GM19328 (cell line): Measurements from ENCODE around the gene UFD1.

Source experiments
- ATAC-seq: cut with Tn5 transposase; IDR thresholded peaks from one replicate; pipeline ENCODE4 v1.9.1; 2021; ENCODE audit warnings: mild to moderate bottlenecking, moderate library complexity; ENCODE audit not compliant: unreplicated experiment

The UFD1 gene

DNA sequence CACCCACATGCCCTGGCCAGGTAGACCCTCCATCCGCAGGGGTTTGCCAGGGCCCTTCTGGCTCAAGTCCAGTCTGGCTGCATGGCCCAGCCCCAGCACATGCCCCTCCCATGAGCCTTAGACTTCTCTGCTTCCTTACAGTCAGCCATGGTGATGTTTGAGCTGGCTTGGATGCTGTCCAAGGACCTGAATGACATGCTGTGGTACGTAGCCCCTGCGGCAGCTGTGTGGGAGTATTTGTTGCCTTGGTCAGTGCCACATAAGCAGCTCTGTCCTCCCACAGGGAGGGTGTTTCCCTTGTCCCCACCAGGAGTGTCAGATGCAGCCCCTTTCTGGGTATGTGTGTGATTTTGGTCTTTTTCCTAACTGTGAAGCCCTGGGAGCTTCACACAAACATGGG lies 18.3 kb upstream of the UFD1 start:
- no peak for ATAC-seq

DNA sequence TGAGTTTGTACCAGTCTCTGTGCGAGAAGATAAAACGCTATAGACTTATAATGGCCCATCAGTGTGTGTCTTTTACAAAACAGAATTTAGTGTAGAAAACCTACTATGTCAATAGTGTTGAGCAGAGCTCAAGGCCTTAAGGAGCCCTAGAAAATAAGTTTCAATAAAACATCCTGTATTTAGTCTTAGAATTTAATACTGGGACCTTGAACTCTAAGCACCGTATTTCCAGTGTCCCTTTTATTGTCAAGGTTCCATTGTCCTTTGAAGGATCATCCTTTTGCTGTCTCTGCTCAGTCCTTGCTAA lies 17.3 kb upstream of the UFD1 start:
- ATAC-seq, result no peak

- no peak for ATAC-seq
These were observed 16.8 kb upstream of the UFD1 start for GRCh38 chr22:19495562-19496323.

DNA sequence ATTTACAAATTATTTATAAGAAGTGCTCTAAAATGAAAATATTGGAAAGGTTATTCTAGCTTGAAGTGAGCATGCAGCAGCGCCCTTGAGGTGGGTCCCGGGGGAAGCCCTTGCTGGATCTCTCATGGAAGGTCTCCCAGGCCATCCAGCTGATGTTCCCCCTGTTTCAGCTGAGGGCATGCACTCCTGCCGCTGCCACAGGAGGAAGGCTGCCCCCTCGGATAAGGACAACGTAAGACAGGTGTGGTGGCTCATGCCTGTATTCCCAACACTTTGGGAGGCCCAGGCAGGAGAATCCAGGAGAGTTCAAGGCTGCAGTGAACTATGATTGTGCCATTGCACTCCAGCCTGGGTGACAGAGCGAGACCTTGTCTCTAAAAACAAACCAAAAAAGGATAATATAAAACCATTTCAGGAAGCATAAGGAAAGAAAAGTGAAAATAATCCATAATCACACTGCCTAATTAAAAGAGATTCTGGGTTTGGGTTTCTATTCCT lies 15.7 kb upstream of the UFD1 start:
- no peak for ATAC-seq

GRCh38 chr22:19494001-19494560 lies 15.1 kb upstream of the UFD1 start:
- no peak for ATAC-seq

DNA sequence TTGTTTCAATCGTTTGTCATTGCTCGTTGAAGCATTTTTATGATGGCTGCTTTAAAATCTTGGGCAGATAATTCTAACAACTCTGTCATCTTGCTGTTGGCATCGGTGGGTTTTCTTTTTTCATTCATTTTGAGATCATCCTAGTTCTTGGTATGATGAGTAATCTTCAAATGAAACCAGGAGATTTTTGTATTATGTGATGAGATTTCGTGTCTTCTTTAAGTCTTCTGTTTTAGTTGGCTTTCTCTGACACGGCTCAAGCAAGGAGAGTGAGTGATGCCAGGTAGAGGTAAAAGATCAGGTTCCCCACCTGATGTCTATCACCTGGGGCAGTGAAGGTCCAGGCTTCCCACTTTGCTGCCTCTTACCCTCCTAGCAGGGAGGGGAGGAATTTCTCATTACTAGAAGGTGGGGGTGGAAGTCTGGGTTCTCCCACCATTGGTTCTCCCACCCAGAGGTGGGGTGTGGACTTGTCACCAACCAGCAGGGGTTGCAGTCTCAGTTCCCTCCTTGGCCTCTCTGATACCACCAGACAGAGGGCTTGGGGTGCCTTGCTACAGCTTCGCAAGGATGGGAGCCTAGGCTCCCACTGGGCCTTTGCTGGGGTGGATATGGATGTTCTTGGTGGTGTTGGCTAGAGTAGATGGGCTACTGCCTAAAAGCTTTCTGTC lies 13.6 kb upstream of the UFD1 start:
- no peak for ATAC-seq

- no peak for ATAC-seq
These were observed 11.7 kb upstream of the UFD1 start for GRCh38 chr22:19490628-19491230.

DNA sequence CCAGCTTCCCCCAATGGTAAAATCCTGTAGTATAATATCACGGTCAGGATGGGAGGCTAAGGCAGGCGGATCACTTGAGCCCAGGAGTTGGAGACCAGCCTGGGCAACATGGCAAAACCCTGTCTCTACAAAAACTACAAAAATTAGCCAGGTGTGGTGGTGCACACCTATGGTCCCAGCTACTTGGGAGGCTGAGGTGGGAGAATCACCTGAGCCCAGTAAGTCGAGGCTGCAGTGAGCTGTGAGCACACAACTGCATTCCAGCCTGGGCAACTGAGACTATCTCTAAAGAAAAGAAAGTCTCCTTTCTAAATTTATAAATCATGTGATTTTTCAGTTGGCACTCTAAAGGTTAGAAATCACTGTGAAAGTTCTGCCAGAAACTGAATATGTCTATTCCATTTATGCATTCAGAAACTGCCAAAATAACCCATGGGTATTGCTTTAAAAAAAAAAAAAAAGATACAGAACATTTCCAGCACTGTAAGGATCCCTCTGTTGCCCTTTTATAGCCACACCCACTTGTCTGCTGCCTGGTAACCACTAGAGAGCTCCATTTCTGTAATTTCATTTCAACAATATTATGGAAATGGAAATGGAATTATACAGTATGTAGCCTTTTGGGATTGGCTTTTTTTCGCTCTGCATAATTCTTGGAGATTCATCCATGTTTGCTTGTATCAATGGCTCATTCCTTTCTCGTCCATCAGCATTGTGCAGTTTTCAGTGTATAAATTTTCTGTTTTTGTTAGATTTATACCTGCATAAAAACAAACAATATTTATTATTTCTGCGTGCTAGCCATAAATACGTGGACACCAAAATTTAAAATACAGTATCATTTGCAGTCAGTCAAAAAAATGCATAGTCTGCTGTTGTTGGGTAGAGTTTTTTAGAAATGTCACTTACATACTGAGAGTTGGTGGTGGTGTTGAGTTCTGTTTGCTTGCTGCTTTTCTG lies 10.2 kb upstream of the UFD1 start:
- no peak for ATAC-seq

GRCh38 chr22:19488285-19488684 lies 9.3 kb upstream of the UFD1 start:
- no peak for ATAC-seq

GRCh38 chr22:19483481-19484244 lies 4.7 kb upstream of the UFD1 start:
- no peak for ATAC-seq

DNA sequence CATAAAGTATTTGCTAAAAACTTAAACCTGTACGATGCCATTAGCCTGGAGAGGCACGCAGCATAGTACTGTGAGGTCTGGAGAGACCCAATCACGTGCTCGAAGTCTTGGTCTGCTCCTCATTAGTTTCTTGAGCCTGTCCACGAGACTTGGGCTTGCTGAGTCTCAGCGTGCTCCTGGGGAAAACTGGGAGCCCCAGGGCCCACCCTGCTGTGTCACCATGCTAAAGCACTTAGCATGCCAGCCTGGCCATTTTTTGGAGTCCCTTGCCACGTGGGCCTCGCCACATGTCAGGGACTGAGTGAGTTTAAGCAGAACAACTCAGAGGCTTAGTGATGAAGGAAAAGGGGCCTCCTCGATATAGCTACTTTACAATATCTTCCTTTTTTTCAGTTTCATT lies 3.3 kb upstream of the UFD1 start:
- ATAC-seq, result no peak

GRCh38 chr22:19480789-19481188 lies 1.8 kb upstream of the UFD1 start:
- ATAC-seq, result no peak

DNA sequence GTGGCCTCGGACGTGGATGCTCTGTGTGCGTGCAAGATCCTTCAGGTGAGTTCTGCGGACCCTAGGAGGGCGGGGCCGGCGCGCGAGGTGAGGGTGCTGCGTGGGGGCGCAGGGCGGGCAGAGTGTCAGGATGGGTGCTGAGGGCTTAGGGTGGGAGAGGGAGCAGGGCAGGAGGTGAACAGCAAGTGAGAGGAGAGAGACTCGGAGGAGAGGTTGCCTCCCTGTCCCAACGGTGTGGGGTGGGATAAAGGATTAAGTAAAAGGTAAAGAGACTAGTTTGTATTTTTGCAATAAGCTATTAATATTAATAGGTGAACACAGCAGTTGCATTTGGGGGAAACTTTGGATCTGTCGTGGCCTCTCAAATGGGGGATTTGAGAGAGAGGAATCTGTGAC lies 1.2 kb upstream of the UFD1 start:
- ATAC-seq, result no peak

GRCh38 chr22:19479355-19480172 lies 571 bp upstream of the UFD1 start, which contains the start of gene CDC45:
Gene CDC45, plus strand, starts transcription at chr22:19479920. Its CDS starts 49 bp downstream, at chr22:19479969.
- ATAC-seq, result peak; percentile 81

DNA sequence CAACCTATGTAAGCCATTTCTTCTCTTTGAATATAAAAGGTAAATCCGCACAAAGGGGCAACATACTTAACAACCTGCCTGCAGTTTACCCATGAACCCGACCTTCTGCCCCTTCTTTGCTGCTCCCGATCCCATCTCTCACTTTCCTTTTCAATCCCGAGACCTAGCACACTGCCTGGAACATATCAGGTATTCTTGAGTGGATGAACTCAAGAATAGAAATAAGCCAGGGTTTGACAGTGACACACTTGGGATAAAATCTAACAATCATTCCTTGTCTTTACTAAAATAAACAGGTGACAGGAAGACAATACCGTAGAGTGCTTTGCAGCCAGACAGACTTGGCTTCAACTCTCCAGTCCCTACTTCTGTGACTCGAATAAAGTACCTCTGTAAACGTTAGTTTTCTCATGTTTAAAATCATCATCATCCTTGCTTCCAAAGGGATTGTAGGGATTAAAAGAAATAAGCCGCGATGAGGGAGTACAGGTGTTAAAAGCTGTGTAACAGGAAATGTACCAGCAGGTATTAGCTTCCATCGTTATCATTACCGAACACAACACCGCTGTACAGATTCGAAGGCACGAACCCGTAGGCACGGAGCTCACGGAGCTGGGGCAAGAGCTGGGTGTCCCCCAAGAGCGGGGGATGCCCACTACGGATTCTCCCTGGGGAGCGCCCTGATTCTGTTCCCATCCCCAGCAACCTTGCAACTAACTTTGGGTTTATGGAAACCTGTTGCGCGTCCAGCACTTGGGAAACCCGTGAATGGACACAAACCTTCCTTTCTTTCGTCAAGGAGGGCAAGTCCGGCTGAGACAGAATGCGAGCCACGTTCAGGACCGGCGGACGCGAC lies 720 bp downstream of the UFD1 start:
- no peak for ATAC-seq

GRCh38 chr22:19477321-19478044 lies 1.5 kb downstream of the UFD1 start:
- ATAC-seq, result no peak

- no peak for ATAC-seq
These were observed 3.0 kb downstream of the UFD1 start for GRCh38 chr22:19476023-19476422.
